Activated T-cell treated with anti-CD3 and anti-CD28 coated beads, Interleukin-2, amount 50 U/mL, for 72 hours (primary cell): Measurements from ENCODE around the gene KMT2C. TPM values are rescaled to one million over a fixed set of nuclear protein-coding genes. Genes with fewer than 3 reads are reported as not detected.

Source experiments
- ATAC-seq, 2 donors: fragments of 150-1000 bp; cut with Tn5 transposase; replicated peaks in 1 of 2; 2 replicates each; pipeline ENCODE4 v1.10.0; 2021; ENCODE audit warnings: moderate library complexity in 2 of 2, mild to moderate bottlenecking in 1 of 2
- DNase-seq, 2 donors: peaks; one replicate each; pipeline ENCODE4 v3.0.0; 2021 to 2022; ENCODE audit warnings: mixed read lengths in 1 of 2
- H3K27ac Mint-ChIP-seq: one replicate; pipeline ENCODE4 v1.8.0; 2022; ENCODE audit warnings: mild to moderate bottlenecking, moderate library complexity, mixed read lengths
- H3K27me3 Mint-ChIP-seq: one replicate; pipeline ENCODE4 v1.8.0; 2022; ENCODE audit warnings: low read depth, mixed read lengths
- H3K36me3 Mint-ChIP-seq, 2 donors: one replicate each; pipeline ENCODE4 v1.8.0; 2022; ENCODE audit warnings: mixed read lengths in 2 of 2, mild to moderate bottlenecking in 1 of 2; ENCODE audit not compliant: insufficient read depth in 2 of 2
- H3K4me1 Mint-ChIP-seq: one replicate; pipeline ENCODE4 v1.8.0; 2022; ENCODE audit warnings: low read depth, mixed read lengths
- H3K4me3 Mint-ChIP-seq, 2 donors: one replicate each; pipeline ENCODE4 v1.8.0; 2022; ENCODE audit warnings: mild to moderate bottlenecking in 2 of 2, mixed read lengths in 2 of 2, moderate library complexity in 2 of 2
- H3K9me3 Mint-ChIP-seq, 2 donors: one replicate each; pipeline ENCODE4 v1.8.0; 2022; ENCODE audit warnings: mixed read lengths in 2 of 2
- total RNA-seq, 2 donors: library from RNA; stranded (reverse); gene quantifications; one replicate each; pipeline ENCODE4 v1.2.3, GENCODE V29; 2022

Gene KMT2C
- total RNA-seq, 2 donors from 2014 or later: 55.6 to 60.2 TPM

DNA sequence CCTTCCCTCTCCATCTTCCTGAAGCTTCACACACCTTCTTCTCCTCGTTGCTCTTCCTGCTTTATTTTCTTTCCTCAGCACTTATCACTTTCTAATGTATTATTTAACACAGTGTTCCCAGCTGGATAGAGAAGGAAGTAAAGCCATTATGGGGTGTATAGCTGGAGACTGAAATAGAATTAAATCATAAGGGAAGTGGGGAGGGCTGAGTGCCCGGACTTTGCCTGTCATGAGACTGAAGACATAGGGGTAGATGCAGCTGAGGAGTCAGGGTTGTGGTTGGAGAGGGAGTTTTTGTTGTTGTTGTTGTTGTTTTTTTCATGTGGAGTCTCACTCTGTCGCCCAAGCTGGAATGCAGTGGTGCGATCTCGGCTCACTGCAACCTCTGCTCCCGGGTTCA, 345.1 kb downstream of the KMT2C start:
- no peak overlapping the region for H3K27ac Mint-ChIP-seq
- H3K9me3 Mint-ChIP-seq: peaks cover 7 to 8% of the 10 kb centered on the region in 2 donors
- DNase-seq: no peak
- no peak overlapping the region for H3K4me3 Mint-ChIP-seq
- no peaks in the 10 kb centered on the region for H3K27me3 Mint-ChIP-seq
- peaks cover 10 to 13% of the 10 kb centered on the region in 2 donors for H3K36me3 Mint-ChIP-seq
- ATAC-seq: no peak
- H3K4me1 Mint-ChIP-seq: no peaks in the 10 kb centered on the region

DNA sequence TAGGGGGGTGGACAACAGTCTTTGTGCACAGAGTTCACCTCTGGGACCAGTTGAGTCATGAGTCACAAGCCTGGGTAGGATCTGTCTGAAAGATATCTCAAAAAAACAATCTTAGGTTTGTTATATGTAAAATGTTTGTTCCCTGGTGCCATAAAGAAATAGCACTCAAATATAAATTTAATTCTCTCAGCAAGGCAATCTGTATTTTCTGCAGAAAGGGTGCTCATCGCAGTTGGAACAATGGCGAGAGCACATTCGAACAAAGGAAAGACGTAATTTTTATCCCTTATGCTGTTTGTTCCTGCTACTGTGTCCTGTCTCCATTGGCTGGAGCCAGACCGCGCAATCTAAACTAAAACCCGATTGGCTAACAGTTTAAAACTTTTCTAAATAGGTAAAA, 346.6 kb downstream of the KMT2C start:
- DNase-seq (no peak), ATAC-seq (no peak)
- no peaks in the 10 kb centered on the region for H3K27me3 Mint-ChIP-seq
- no peak overlapping the region for H3K27ac Mint-ChIP-seq
- no peak overlapping the region for H3K4me3 Mint-ChIP-seq
- H3K9me3 Mint-ChIP-seq: peaks cover 7 to 8% of the 10 kb centered on the region in 2 donors
- peaks cover 10 to 13% of the 10 kb centered on the region in 2 donors for H3K36me3 Mint-ChIP-seq
- no peaks in the 10 kb centered on the region for H3K4me1 Mint-ChIP-seq

DNA sequence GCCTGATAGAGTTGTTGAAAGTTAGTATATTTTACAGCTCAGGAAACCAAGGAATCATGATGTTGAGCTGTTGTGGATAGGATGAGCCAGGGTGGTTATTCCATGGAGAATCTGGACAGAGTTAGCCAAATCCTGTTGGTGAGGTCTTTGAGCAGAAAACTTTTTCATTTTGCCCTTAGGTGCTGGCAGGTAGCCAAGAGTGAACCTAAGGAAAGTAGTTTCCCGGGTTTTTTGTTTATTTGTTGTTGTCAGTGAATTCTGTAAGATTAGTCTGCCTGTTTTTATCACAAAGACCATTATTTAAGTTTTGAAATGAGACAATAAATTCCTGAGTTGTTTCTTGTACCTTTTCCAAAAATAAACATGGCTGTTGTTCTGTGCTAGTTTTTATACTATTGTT, 349.3 kb downstream of the KMT2C start:
- peaks cover 10 to 14% of the 10 kb centered on the region in 2 donors for H3K36me3 Mint-ChIP-seq
- no peak overlapping the region for H3K27ac Mint-ChIP-seq
- ATAC-seq (no peak), DNase-seq (no peak)
- no peaks in the 10 kb centered on the region for H3K27me3 Mint-ChIP-seq
- H3K4me3 Mint-ChIP-seq: no peak overlapping the region
- H3K9me3 Mint-ChIP-seq: peaks cover 7 to 8% of the 10 kb centered on the region in 2 donors
- H3K4me1 Mint-ChIP-seq: no peaks in the 10 kb centered on the region

DNA sequence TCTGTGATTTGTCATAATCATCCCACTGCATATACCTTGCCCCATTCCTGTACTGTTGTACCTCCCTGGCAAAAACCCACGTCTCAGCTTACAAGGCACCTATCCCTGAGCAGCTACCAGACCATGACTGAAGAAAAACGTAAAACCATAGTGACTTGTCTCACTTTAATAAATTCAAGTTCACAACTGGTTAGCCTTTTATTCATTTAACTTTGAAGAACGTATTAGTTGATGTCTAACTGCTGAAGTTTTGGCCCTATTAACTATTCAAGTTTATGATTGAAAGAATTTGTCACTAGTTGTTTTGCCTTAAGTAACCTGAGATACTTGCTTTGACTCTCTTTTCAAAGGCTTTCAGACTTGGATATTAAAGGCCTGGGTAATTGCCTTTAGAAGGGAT, 350.7 kb downstream of the KMT2C start:
- H3K9me3 Mint-ChIP-seq: peaks cover 7 to 8% of the 10 kb centered on the region in 2 donors
- ATAC-seq (no peak), DNase-seq (no peak)
- no peak overlapping the region for H3K4me3 Mint-ChIP-seq
- H3K4me1 Mint-ChIP-seq: no peaks in the 10 kb centered on the region
- peaks cover 10 to 14% of the 10 kb centered on the region in 2 donors for H3K36me3 Mint-ChIP-seq
- H3K27me3 Mint-ChIP-seq: no peaks in the 10 kb centered on the region
- H3K27ac Mint-ChIP-seq: no peak overlapping the region

Other genes with a start within 250 kb of the KMT2C start
- 10 to 100 TPM; 13.2 to 16.6 TPM for gene XRCC2, start 240.1 kb upstream of the KMT2C start, total RNA-seq